NCI-H1694 (cell line): ENCODE results near the gene CCDC110.
"Not testable (repeated sequence)": the region's sequence is repeated elsewhere in the genome, so short reads cannot be mapped to it uniquely, and the experiment has no call there.

Source experiments
- DNase-seq: peaks from one replicate; lab custom pipeline; 2025; lab: John Stamatoyannopoulos, UW

The CCDC110 gene

GRCh38 chr4:185471235-185472102 is at the start of gene CCDC110:
Gene CCDC110 (minus strand): TSS chr4:185471733. CDS start chr4:185471683, 50 bp downstream.
- DNase-seq, result peak; percentile 59

GRCh38 chr4:185520119-185520518 is 48.6 kb upstream of the CCDC110 start:
- no peak for DNase-seq

- no peak for DNase-seq
Measured at GRCh38 chr4:185518494-185518893, 47.0 kb upstream of the CCDC110 start.

- DNase-seq, result no peak
Measured at GRCh38 chr4:185518069-185518468, 46.5 kb upstream of the CCDC110 start.

- no peak for DNase-seq
Measured at GRCh38 chr4:185515248-185515647, 43.7 kb upstream of the CCDC110 start.

GRCh38 chr4:185514182-185514697 is 42.7 kb upstream of the CCDC110 start:
- no peak for DNase-seq

- DNase-seq, result no peak
Measured at GRCh38 chr4:185513489-185514181, 42.1 kb upstream of the CCDC110 start.

GRCh38 chr4:185512516-185512915 is 41.0 kb upstream of the CCDC110 start:
- no peak for DNase-seq

- not testable (repeated sequence) for DNase-seq
Measured at GRCh38 chr4:185511243-185511642, 39.7 kb upstream of the CCDC110 start.

GRCh38 chr4:185510806-185511205 is 39.3 kb upstream of the CCDC110 start:
- DNase-seq, result no peak

GRCh38 chr4:185508181-185508580 is 36.6 kb upstream of the CCDC110 start:
- DNase-seq, result no peak

- DNase-seq, result no peak
Measured at GRCh38 chr4:185506422-185506821, 34.9 kb upstream of the CCDC110 start.

- DNase-seq, result no peak
Measured at GRCh38 chr4:185504098-185505047, 32.8 kb upstream of the CCDC110 start.

- DNase-seq, result no peak
Measured at GRCh38 chr4:185502386-185502785, 30.9 kb upstream of the CCDC110 start.

- DNase-seq, result no peak
Measured at GRCh38 chr4:185500576-185500975, 29.0 kb upstream of the CCDC110 start.

- DNase-seq, result no peak
Measured at GRCh38 chr4:185500035-185500434, 28.5 kb upstream of the CCDC110 start.

GRCh38 chr4:185488650-185489049 is 17.1 kb upstream of the CCDC110 start:
- DNase-seq, result no peak

GRCh38 chr4:185481401-185481800 is 9.9 kb upstream of the CCDC110 start:
- DNase-seq, result no peak

GRCh38 chr4:185480016-185480732 is 8.6 kb upstream of the CCDC110 start:
- DNase-seq, result no peak

GRCh38 chr4:185479507-185479971 is 8.0 kb upstream of the CCDC110 start:
- DNase-seq, result no peak

- DNase-seq, result no peak
Measured at GRCh38 chr4:185473247-185473646, 1.7 kb upstream of the CCDC110 start.
